Coronary artery (tissue), 2 donors: ENCODE measurements around the gene FGFBP1.

Experiments used
- DNase-seq: peaks from one replicate; pipeline ENCODE4 v3.0.0-alpha.2; 2017; ENCODE audit warnings: low spot score
- H3K27ac ChIP-seq, 2 donors: fragments of 200-600 bp; sonication (generic); one replicate each; pipeline ENCODE4 v1.5.1; 2016 to 2019
- H3K4me3 ChIP-seq: fragments of 200-600 bp; sonication (generic); 2 replicates; pipeline ENCODE4 v1.5.1; 2016; ENCODE audit warnings: mild to moderate bottlenecking, moderate library complexity
- TF ChIP-seq, protein P1 (sequence below): fragments of 200-600 bp; sonication (generic); IDR thresholded peaks from one replicate; pipeline ENCODE4 v1.5.1; 2019; ENCODE audit warnings: antibody characterized with exemption

FGFBP1 gene

DNA sequence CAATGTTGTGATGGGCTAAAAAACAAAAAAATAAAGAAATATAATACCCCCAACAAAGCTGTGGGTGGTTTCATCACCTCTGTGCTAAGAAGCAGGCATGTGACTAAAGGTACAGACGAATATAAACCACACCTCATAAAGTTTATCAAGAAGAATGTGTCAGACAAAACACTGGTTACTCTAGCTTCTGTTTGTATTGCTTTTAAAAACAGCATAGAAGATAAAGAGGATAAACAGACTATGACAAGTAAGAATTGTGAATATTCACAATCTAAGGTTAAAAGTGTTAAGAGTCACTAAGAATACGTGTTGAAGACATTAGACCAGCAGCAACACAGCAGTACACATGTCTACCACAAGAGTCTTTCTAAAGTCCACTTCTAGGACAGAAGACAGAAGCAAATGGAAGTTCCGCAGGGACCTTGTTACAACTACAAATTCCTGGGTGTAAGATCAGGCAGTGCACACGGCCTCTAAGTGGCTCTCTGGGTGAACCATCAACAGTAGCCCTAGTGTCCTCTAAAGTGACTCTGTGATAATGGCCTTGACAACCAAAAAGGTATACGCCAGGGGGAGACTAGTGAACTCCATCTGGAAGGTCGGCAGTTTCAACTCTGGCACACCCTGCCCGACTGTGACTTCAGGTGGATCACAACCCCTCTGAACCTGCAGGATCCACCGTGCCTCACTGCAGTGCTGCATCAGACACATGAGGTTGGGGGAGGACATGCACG, 32.7 kb upstream of the FGFBP1 start:
- H3K27ac ChIP-seq, result no peak overlapping the region
- H3K4me3 ChIP-seq, result no peak overlapping the region
- no peak for DNase-seq
- TF ChIP-seq, protein P1, sequence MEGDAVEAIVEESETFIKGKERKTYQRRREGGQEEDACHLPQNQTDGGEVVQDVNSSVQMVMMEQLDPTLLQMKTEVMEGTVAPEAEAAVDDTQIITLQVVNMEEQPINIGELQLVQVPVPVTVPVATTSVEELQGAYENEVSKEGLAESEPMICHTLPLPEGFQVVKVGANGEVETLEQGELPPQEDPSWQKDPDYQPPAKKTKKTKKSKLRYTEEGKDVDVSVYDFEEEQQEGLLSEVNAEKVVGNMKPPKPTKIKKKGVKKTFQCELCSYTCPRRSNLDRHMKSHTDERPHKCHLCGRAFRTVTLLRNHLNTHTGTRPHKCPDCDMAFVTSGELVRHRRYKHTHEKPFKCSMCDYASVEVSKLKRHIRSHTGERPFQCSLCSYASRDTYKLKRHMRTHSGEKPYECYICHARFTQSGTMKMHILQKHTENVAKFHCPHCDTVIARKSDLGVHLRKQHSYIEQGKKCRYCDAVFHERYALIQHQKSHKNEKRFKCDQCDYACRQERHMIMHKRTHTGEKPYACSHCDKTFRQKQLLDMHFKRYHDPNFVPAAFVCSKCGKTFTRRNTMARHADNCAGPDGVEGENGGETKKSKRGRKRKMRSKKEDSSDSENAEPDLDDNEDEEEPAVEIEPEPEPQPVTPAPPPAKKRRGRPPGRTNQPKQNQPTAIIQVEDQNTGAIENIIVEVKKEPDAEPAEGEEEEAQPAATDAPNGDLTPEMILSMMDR, result no peak

DNA sequence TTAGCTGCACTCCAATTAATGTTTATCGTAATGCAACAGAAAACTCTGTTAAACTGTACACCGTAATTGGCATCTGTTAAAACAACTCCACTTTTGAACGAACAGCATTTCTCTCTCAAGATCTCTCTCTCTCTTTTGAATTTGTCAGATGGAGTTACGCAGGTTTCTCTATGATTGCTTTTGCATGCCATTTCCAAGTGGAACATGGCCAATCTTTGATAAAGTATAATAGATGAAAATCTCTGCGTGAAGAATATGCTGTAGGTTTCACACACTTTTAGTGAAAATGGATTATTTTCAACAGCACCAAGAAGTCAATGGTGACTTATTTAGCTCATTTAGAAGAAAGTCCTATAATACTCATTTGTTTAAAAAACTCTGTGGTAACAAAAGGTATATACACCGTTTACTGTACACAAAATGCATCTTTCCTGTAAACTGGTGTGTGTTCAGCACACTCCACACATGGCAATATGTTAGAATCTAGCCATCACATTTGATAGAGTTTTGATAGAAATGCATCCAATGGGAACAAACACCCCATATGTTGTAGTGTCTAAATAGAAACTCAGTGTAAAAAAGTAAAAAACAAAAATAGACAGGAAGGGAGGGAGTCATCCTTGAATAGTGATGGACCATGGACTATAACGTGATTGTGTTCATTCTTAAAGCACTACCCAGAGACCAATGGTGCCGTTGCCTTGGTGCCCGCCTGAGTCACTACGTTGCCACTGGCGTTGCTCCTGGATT, 30.2 kb upstream of the FGFBP1 start:
- TF ChIP-seq, protein P1, result no peak
- no peak overlapping the region for H3K27ac ChIP-seq
- no peak overlapping the region for H3K4me3 ChIP-seq
- no peak for DNase-seq

DNA sequence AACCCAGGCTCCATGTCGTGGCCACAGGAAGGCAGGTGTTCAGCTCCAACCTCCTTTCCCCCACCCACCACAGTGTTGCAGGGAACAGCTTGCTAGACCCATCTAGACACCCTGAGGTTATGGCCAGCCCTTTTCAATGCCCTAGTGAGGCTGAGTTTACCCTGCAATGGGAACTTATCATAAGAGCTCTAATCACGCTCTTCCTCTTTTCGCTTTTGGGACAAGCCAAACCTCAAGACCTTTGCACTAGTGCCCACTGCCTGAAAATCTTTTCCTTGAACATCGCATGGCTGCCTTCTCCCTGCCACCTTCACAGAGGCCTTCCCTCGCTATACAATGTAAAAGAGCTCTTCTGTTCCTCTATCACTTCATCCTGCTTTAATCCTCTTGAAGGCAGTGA, 26.8 kb upstream of the FGFBP1 start:
- TF ChIP-seq, protein P1, result no peak
- no peak for DNase-seq
- Histone ChIP-seq H3K4me3 (no peak overlapping the region), H3K27ac (no peak overlapping the region)

DNA sequence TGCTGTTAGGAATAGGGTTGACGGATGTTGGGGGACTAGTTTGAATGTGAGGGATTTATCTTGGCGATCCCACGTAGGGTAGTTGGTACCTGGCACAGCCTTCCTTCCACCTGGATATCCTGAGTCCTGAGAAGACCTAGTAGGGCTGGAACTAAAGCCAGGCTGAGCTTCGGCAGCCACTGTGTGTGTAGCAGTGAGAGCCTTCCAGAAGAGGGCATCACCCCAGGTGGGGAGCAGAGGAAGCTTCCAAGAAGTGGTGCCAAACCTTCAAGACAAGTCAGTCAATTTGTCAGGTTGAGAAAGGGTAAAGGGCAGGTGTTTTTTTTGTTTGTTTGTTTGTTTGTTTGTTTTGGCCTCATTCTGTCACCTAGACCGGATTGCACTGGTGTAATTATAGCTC, 25.6 kb upstream of the FGFBP1 start:
- TF ChIP-seq, protein P1, result no peak
- DNase-seq, result no peak
- H3K27ac ChIP-seq, result no peak overlapping the region
- H3K4me3 ChIP-seq, result no peak overlapping the region

DNA sequence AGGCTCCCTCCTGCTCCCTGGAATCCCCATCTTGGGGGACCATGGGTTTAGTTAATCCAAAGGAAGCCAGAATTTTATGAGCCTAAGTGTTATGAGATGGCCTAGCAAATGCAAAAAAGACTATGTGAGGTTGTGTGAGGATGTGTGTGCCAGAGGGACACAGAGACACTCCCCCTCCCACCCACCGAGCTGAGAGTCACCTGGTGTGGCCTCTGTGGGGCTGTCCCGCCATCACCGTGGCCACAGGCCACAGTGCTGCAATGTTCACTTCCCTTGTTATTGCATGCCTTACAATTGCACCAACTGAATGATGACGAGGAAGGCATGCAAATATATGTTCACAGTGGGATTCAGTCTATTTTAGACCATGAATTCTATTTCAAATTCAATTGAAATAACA, 25.0 kb upstream of the FGFBP1 start:
- H3K27ac ChIP-seq, result no peak overlapping the region
- TF ChIP-seq, protein P1, result no peak
- DNase-seq, result no peak
- no peak overlapping the region for H3K4me3 ChIP-seq

DNA sequence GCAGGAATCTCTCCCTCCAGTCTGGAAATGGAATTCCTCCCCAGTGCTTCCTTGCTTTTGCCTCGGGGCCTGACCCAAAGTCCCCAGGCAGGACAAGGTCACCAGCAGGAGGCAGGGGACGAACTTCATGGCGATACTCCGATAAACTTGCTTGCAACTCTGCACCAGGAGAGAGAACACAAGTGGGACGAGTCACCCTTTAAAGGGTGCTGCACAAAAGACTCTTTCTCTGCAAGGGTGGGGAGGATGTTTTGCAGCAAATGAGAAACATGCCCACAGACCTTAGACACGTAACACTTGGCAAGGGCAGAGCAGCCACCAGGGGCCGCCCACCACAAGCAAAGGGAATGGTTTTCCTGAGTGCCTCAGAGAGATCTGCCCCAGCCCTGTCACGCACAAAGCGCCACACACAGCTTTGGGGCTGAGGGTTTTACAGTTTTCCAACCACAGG, 24.5 kb upstream of the FGFBP1 start, which contains the start of gene FGFBP2:
Gene FGFBP2 (minus strand): TSS at position 175 of the 451 bp plus-strand sequence. CDS start 46 bp downstream, at position 129.
- Histone ChIP-seq H3K4me3 (no peak within 1 kb of the TSS), H3K27ac (no peak within 1 kb of the TSS)
- no peak for DNase-seq

More for the DNA sequence above, 24.5 kb upstream of the FGFBP1 start, which contains the start of gene FGFBP2:
- TF ChIP-seq, protein P1, result no peak
